ENCODE results near the gene SLX4IP.

SLX4IP gene

DNA sequence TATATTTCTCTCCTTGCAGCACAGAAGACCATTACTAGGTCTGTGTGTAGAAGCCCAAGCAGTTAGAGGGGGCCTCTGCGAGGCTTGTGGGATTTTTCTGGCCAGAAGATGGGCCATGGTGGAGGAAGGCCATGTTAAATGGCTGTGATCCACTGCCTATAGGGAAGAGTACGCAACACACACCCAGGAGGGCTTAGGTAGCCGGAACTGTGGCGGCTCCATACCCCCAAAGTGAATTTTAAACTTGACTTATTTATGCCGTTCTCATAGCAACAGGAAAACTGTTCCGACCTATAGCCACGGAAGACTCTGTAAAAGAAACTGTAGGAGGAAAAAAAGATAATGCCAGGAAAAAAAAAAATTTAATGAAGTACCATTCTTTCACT, 69.5 kb downstream of the SLX4IP start:
- TF ChIP-seq EZH2phosphoT487 (IDR thresholded peaks at IDR 0.05; ENCODE audit: low read depth), result no peak
- TF ChIP-seq, protein P1, sequence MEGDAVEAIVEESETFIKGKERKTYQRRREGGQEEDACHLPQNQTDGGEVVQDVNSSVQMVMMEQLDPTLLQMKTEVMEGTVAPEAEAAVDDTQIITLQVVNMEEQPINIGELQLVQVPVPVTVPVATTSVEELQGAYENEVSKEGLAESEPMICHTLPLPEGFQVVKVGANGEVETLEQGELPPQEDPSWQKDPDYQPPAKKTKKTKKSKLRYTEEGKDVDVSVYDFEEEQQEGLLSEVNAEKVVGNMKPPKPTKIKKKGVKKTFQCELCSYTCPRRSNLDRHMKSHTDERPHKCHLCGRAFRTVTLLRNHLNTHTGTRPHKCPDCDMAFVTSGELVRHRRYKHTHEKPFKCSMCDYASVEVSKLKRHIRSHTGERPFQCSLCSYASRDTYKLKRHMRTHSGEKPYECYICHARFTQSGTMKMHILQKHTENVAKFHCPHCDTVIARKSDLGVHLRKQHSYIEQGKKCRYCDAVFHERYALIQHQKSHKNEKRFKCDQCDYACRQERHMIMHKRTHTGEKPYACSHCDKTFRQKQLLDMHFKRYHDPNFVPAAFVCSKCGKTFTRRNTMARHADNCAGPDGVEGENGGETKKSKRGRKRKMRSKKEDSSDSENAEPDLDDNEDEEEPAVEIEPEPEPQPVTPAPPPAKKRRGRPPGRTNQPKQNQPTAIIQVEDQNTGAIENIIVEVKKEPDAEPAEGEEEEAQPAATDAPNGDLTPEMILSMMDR (IDR thresholded peaks at IDR 0.05; ENCODE audit: low read depth, low read length), result no peak
- Histone ChIP-seq H3K9ac (ENCODE audit: low read length) (no peak overlapping the region), H3K4me2 (ENCODE audit: low read length) (no peak overlapping the region), H4K20me1 (ENCODE audit: insufficient read depth, low read length) (no peaks in the 10 kb centered on the region), H2AFZ (ENCODE audit: low read depth, low read length) (no peak overlapping the region), H3K27ac (ENCODE audit: low read length) (no peak overlapping the region), H3K79me2 (ENCODE audit: low read length) (no peaks in the 10 kb centered on the region), H3K27me3 (ENCODE audit: low read depth, low read length) (no peaks in the 10 kb centered on the region), H3K36me3 (replicated peaks; ENCODE audit: low read depth, low read length) (no peaks in the 10 kb centered on the region), H3K4me1 (ENCODE audit: low read length) (peaks cover 22% of the 10 kb centered on the region), H3K9me3 (ENCODE audit: insufficient read depth, low read length) (no peaks in the 10 kb centered on the region), H3K4me3 (ENCODE audit: low read length) (no peak overlapping the region)

DNA sequence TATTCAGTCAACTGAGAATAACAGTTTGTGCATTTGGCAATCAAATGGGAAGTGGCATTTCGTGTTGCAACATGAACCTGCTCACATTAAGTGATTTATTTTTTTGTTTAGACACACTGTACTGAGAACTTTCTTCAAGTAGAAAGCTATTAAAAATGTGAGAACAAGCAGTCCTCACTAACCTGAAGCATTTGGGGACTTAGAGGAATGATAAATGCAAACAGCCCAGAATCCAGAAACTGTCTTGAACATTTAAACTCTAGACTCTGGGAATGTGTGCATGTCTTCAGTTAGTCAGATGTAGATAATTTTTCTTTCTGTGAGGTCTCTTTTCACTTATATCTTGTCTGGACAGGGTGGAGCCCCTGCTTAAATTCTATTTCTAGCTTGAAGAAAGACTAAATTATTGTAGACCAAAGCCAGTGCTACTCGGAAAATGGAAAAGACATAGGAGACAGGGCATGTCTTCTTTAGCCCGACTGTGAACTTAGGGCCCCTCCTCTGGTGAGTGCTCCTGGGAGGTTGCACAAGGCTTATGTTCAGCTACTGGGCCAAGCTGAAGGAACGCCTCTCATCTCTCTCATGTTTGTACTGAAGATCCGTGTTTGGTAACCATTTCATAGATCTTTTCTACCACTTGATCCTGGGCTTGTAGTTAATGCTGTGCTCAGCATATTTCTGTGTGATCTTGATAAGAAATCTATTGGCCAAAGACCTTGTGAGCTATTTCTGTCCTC, 70.1 kb downstream of the SLX4IP start:
- Histone ChIP-seq H3K79me2 (ENCODE audit: low read length) (no peaks in the 10 kb centered on the region), H3K27me3 (ENCODE audit: low read depth, low read length) (no peaks in the 10 kb centered on the region), H3K9ac (ENCODE audit: low read length) (no peak overlapping the region), H3K9me3 (ENCODE audit: insufficient read depth, low read length) (no peaks in the 10 kb centered on the region), H3K4me2 (ENCODE audit: low read length) (no peak overlapping the region), H4K20me1 (ENCODE audit: insufficient read depth, low read length) (no peaks in the 10 kb centered on the region), H2AFZ (ENCODE audit: low read depth, low read length) (no peak overlapping the region), H3K27ac (ENCODE audit: low read length) (no peak overlapping the region), H3K36me3 (replicated peaks; ENCODE audit: low read depth, low read length) (no peaks in the 10 kb centered on the region), H3K4me3 (ENCODE audit: low read length) (no peak overlapping the region), H3K4me1 (ENCODE audit: low read length) (peaks cover 22% of the 10 kb centered on the region)
- no peak for TF ChIP-seq EZH2phosphoT487 (IDR thresholded peaks at IDR 0.05; ENCODE audit: low read depth)
- TF ChIP-seq, protein P1 (IDR thresholded peaks at IDR 0.05; ENCODE audit: low read depth, low read length), result no peak

DNA sequence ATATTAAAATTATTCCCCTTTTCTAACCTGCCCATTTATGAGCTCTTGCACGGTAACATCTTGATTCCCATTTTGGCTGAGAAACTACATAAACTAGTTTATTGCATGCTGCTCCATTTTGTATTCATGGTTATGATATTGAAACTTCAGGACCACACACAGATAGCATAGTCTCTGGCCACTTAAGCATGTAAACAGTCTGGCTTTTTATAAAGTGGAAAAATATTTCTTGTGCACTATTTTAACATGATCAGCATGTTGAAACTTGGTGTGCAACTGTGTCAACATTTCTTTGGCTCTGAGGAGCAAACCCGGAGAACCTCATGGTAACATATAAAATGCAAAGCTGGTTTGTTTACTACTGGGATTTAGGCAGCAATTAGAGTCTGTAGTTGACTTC, 70.7 kb downstream of the SLX4IP start:
- H3K9me3 ChIP-seq (ENCODE audit: insufficient read depth, low read length), result no peaks in the 10 kb centered on the region
- TF ChIP-seq, protein P1 (IDR thresholded peaks at IDR 0.05; ENCODE audit: low read depth, low read length), result no peak
- no peak for TF ChIP-seq EZH2phosphoT487 (IDR thresholded peaks at IDR 0.05; ENCODE audit: low read depth)
- peaks cover 21% of the 10 kb centered on the region for H3K4me1 ChIP-seq (ENCODE audit: low read length)
- H3K4me3 ChIP-seq (ENCODE audit: low read length), result no peak overlapping the region
- H3K27ac ChIP-seq (ENCODE audit: low read length), result no peak overlapping the region
- H3K27me3 ChIP-seq (ENCODE audit: low read depth, low read length), result no peaks in the 10 kb centered on the region
- H3K4me2 ChIP-seq (ENCODE audit: low read length), result no peak overlapping the region
- no peaks in the 10 kb centered on the region for H3K79me2 ChIP-seq (ENCODE audit: low read length)
- H3K36me3 ChIP-seq (replicated peaks; ENCODE audit: low read depth, low read length), result no peaks in the 10 kb centered on the region
- H3K9ac ChIP-seq (ENCODE audit: low read length), result no peak overlapping the region
- H4K20me1 ChIP-seq (ENCODE audit: insufficient read depth, low read length), result no peaks in the 10 kb centered on the region
- no peak overlapping the region for H2AFZ ChIP-seq (ENCODE audit: low read depth, low read length)

DNA sequence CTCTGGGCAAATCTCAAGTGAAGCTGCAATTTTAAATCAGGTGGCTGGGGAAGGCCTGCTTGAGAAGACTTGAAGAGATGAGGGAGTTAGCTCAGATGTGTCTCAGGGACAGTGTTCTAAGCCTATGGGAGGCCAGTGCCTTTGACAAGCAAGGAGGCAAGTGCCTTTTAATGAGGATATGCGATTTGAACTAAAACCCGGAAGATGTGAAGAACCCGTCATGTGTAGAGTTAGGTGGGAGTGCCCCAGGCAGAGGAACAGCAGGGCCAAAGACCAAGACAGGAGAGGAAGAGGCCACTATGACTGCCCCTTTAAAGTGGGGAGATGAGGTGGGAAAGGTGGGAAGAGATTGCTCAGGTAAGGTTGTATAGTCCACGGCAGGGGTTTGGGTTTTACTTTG, 71.9 kb downstream of the SLX4IP start:
- Histone ChIP-seq H3K36me3 (replicated peaks; ENCODE audit: low read depth, low read length) (no peaks in the 10 kb centered on the region), H3K9me3 (ENCODE audit: insufficient read depth, low read length) (no peaks in the 10 kb centered on the region), H3K4me3 (ENCODE audit: low read length) (no peak overlapping the region), H4K20me1 (ENCODE audit: insufficient read depth, low read length) (no peaks in the 10 kb centered on the region), H3K4me2 (ENCODE audit: low read length) (no peak overlapping the region), H3K9ac (ENCODE audit: low read length) (no peak overlapping the region), H2AFZ (ENCODE audit: low read depth, low read length) (no peak overlapping the region), H3K4me1 (ENCODE audit: low read length) (peaks cover 21% of the 10 kb centered on the region), H3K79me2 (ENCODE audit: low read length) (no peaks in the 10 kb centered on the region), H3K27me3 (ENCODE audit: low read depth, low read length) (no peaks in the 10 kb centered on the region), H3K27ac (ENCODE audit: low read length) (no peak overlapping the region)
- TF ChIP-seq, protein P1 (IDR thresholded peaks at IDR 0.05; ENCODE audit: low read depth, low read length), result no peak
- TF ChIP-seq EZH2phosphoT487 (IDR thresholded peaks at IDR 0.05; ENCODE audit: low read depth), result no peak
